Stimulated activated CD4-positive, alpha-beta T cell treated with anti-CD3 and anti-CD28 coated beads, Interleukin-15, amount 100 ng/mL, for 24 hours (primary cell): ENCODE measurements around the gene SH3TC2.

ENCODE experiments used
- DNase-seq: peaks from one replicate; pipeline ENCODE4 v3.0.0-alpha.2; 2020

SH3TC2 gene

DNA sequence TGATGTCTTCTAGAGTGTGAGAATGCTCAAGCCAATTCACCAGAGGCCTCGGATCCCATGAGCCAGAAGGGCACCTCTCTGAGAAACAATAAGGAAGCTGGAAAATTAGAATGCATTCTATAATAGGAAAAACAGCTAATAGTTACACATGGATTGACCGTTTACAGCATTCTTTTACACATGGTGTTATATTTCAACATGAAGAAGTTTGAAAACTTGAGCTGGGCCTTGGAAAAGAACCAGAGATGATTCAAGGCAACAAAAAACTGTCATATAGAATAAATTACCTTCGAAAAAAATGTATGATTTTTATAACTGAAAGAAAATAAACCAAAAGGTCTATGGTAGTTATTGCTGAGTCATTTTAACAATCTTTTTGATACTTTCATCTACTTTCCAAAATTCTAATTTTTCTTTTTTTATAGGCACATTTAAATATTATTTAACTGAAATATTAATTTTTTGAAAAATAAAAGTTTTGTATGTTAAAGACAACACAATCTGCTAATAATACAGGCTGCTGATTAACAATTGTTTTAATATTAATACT, 6.2 kb downstream of the SH3TC2 start:
- no peak for DNase-seq

DNA sequence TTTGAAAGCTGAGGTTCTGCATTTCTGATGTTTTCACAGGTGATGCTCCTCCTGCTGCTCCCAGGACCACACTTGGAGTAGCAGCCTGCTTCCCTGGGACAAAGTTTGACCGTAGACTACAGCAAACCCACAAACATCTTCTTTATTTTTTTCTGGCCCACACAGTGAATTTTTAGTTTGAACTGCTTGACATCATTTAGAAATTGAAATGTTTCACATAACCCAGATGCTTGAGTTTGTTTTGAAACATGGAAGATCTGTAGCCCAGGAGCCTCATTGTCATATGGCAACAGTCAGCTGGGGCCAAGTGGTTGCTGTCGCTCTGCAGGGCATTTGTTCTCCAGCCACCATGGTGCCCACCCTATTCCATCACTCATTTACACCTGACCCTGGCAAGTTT, 8.4 kb downstream of the SH3TC2 start:
- no peak for DNase-seq

DNA sequence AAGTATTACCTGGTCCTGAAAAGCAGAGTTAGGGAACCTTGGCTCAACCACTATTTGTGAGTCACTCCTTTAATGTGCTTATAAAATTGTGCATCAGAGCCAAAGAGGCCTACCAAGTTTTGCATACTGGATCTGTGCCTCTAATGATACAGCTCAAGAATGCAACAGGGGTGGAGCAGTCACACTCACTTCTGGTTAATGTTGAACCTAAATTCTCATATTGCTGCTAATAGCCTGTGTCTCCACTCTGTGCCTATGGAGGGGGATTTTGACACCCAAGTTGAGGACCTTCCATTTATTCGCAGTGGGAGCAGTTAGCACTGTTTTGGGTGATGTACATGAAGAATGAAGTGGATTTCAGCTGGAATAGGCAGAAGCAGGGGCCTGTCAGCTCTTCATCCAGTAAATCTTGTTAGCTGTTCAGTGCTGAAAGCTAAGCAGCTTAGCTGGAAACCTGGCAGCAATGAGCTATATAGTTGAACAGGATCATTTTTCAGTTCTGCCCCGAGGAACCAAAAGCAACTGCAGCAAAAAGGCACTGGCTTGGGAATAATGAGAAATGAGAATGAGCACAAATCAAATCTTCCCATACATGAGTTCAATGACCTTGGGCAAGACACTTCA, 9.7 kb downstream of the SH3TC2 start:
- no peak for DNase-seq

DNA sequence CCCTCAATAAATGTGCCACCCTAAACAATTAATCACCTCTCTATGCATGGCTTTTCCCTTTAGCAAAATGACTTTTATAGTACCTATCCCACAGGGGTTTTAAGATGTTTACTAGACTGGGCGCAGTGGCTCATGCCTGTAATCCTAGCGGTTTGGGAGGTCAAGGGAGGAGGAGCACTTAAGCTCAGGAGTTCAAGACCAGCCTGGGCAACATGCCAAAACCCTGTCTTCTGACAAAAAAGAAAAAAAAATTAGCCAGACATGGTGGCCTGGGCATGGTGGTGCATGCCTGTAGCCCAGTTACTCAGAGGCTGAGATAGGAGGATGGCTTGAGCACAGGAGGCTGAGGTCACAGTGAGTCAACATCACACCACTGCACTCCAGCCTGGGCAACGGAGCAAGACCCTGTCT, 13.5 kb downstream of the SH3TC2 start:
- no peak for DNase-seq

GRCh38 chr5:149048811-149049210, 14.1 kb downstream of the SH3TC2 start:
- no peak for DNase-seq

DNA sequence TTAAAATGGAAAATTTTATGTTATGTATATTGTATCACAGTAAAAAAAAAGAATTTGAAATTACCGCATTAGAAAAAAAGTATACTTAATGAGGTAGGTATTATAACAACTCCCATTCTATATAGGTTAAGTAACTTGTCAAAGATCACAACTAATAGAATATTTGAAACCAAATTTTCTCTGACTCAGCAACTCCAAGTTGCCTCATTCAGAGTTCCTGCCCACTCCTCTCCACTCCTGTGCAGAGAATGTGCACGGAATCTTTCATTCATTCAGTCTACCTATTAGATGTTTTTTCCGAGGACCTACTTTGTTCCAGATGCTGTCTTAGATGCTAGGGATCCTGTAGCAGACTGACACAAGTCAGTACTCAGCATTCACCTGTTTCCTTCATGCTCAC, 15.4 kb downstream of the SH3TC2 start:
- no peak for DNase-seq

DNA sequence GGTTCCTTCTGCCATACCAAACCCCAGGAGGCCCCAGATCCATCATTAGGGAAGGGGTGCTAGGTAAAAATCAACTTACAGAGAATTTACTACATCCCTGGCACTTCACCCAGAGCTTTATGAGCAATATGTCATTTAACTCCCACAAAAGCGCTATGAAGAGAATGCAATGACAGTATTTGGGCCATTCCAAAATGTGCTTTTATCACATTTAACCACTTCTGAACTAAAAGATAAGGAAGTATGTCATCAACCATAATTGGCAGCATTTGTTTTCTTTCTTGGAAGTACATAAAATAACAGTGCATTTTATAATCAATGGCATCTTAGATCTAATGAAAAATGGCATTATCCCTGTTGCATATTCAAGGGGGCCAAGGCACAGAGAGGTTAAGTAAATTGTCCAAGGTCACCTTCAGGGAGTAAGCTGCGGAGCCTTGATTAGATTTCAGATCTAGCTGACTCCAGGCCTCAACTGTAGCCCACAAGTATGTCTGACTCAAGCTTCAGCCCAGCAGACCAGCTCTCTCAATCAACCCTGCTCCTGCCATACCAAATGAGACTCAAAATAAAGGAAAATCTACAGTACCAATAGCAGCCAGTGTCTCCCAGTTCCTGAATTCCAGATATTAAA, 16.5 kb downstream of the SH3TC2 start:
- DNase-seq, result no peak

GRCh38 chr5:149045089-149045460, 17.8 kb downstream of the SH3TC2 start:
- no peak for DNase-seq

DNA sequence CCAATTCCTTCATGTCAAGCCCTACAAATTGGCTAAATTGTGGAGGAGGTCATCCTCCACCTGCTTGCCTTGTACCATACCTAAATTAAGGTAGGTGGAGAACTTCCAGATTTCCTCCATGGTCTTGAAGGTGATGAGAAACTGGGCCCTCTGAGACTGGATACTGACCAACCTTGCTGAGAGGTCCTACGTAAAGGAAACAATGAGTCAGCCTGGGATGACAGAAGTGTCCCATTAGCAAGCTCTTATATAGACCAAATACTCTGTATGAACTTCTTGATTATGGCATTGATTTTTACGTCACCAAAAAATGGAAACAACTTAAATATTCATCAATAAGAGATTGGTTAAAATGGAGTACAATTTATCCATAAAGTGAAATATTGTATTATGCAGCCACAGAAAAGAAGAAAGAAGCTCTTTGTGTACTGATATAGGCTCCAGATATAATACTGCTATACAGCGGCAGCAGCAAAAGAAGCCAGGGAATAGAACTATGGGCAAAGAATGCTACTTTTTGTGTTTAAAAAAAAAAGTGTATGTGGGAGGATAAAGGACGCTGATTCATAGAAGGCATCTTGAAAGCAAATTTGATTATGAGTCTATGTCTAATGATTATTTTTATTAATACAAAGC, 18.3 kb downstream of the SH3TC2 start:
- DNase-seq, result no peak

GRCh38 chr5:149043641-149044040, 19.2 kb downstream of the SH3TC2 start:
- DNase-seq, result no peak

DNA sequence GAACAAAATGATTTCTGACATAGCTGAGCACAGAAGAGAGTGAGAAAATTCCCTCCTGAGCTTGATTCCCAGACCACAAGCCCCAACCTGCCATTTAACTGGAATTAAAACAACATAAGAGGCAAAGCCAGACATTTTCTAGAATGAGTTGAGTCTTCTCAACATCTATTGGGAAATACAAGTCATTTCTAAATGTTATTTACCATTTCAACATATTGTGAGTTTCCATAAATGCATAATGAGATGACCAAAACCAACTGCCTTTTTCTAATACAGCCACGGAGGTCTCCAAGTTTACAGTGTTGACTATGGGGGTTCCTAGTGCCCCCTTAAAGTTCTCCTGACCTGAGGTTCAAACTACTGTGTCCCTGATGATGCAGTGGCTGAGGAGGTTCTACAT, 20.0 kb downstream of the SH3TC2 start:
- DNase-seq, result no peak

GRCh38 chr5:149041242-149041641, 21.6 kb downstream of the SH3TC2 start:
- DNase-seq, result no peak

DNA sequence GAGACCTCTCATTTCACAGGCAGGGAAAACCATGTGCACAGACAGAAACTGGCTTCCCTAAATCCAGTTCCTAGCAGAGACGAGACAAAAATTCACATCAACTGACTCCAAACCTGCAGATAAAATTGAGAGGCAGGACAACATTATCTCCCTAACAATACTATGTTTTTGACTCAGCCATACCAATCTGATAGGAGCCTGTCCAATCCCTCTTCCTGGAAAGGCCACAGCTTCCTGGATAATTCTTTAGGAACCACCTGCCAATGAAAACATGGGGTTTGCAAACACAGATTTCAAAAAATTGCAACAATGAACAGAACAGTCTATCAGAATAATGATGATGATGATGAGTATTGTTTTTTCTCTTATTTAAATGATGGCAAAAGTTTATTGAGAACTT, 22.4 kb downstream of the SH3TC2 start:
- no peak for DNase-seq

DNA sequence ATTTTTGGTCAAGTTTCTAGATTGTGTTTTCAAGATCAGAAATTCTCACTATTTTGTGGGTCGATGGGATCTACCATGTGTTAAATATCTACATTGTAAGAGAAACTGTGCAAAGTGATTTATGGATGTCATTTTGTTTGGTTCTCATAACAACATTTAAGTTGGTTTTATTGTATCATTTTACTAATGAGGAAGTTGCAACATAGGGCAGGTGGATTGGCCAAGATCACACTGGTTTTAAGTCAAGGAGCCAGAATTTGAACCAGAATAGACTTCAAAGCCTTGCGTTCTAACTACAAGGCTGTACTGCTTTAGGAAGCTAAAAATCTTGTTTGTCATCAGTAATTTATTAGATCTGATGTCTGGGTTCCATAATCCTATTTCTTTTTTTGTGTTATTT, 23.4 kb downstream of the SH3TC2 start:
- no peak for DNase-seq

DNA sequence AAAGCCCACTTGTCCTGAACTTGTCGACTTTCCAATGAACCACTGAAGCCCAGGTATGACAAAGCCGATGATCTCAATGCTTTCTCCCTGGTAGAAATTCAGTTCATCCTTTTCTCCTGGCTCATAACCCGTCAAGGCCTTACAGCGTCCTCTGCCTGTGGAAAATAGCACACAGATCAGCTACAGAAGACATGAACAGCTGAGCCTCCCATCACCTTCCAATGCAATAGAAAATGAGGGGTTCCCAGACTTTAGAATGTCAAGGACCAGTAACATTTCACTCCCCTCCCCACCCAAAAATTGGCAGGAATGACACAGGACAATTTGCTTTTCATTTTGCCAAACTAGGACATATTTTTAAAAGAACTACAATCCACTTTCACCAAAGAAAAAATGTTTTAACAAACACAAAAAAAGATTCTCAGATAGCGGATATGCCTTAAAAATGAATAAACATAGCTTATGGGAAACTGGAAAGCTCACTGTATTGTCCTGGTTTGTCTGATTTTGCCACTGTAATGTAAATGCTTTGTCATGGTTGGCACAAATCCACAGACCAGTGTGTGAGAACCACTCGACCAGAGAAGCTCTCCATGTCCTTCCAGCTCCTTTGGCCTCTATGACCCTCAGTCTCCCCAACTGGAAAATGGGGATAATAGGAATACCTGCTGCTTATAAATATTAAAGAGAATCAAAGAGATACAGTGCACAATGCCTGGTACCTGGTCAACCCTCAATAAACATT, 24.4 kb downstream of the SH3TC2 start:
- DNase-seq, result no peak

GRCh38 chr5:149037817-149038216, 25.0 kb downstream of the SH3TC2 start:
- DNase-seq, result no peak

GRCh38 chr5:149036970-149037369, 25.9 kb downstream of the SH3TC2 start:
- DNase-seq, result no peak

DNA sequence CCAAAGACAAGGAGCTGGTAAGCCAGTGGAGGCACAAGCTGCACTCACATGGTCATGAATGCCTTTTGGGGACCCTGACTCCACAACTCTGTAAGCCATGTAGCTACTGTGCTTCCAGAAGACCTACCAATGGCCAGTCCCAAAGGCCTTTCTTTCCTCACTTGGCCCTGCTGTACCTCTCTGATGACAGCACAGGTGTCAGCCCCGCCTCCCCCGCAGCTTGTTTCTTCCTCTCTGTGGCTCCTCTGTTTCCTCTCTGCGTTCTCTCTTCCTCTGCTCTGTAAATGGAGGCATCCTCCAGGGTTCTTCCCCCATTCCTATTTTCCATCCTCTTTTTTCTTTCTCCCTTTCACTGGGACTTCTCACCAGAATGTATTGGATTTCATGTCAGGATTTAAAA, 26.7 kb downstream of the SH3TC2 start:
- DNase-seq, result no peak

DNA sequence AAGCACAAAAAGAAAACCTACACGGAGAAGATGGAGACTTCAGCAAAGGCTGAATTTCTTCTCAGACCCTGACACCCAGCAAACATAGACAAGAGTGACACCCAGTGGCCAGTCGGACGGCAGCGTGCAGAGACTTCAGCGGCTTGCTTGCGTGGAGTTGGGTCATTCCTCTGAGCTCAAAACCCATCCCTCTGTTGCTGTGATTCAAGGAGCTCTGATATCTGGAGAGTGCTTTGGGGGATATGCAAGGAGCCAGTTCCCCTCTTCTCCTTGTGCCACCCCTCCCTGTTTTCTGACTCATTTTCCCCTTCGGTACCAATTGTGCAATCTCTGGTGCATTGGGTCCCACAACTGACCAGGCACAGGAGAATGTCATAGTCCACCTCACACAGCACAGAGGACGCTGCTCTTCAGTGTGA, 27.5 kb downstream of the SH3TC2 start:
- DNase-seq, result peak; percentile 79

GRCh38 chr5:149030838-149031397, 31.9 kb downstream of the SH3TC2 start:
- DNase-seq, result no peak

DNA sequence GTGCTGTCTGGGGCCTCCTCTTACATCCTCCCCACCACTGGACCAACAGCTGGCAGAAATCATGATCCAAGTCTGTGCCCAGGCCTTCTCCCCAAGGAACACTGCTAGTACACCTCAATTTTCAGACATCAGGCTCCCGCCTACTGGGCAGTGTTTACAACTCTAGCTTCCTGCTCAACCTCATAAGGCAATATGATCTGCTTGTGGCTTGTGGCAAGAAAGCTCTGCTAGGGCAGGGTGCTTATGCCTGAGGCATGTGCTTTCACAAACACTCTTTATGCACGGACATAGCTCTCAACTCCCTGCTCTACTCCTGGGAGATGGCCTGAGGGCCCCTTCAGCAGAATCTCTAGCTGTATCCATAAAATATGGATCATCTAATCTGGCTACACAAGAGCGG, 32.5 kb downstream of the SH3TC2 start:
- DNase-seq, result no peak

DNA sequence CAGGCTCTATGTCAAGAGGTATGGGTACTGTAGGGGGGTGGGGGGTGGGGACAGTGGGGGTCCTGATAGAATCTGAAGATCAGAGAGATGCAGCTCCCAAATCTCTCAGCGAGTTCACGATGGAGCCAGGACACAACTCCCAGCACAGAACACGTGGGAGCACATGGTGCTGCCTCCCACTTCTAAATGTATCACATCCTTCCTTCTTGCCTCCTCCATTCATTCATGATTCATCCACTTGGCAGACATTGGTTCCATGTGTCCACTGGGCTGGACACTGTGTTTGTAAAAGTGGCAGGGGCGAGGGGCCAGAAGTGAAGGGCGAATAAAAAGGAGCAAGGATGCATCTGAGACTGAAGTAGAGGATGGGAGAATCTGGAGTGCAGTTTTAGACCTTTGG, 33.9 kb downstream of the SH3TC2 start:
- no peak for DNase-seq

- no peak for DNase-seq
Observed at GRCh38 chr5:149028161-149028560, 34.7 kb downstream of the SH3TC2 start.
